ENCODE measurements around the gene SLC25A13. TPM values are rescaled to one million over a fixed set of nuclear protein-coding genes. Genes with fewer than 3 reads are reported as not detected.

The SLC25A13 gene
- total and polyA plus RNA-seq, 9 of the 15 experiments (the other 6 are each of a cell fraction or from before 2014, with no cell fraction given) = 21.4 to 80.2 (median 58.7) TPM

GRCh38 chr7:96100737-96101136 is 221.2 kb downstream of the SLC25A13 start:
- Histone ChIP-seq H3K4me3 (no peak overlapping the region), H3K9ac (ENCODE audit: insufficient read depth in 1 of 2, low read depth in 2 of 2, low read length in 2 of 2) (no peak overlapping the region), H3K27ac (ENCODE audit: extremely low read depth, low read depth, low read length) (no peak overlapping the region), H4K20me1 (replicated peaks; ENCODE audit: control insufficient read depth, insufficient read depth, low read length) (no peaks in the 10 kb centered on the region), H3K27me3 (ENCODE audit: control insufficient read depth in 2 of 2, insufficient read depth in 2 of 2, low read length in 2 of 2) (no peaks in the 10 kb centered on the region; a peak in 1 of 5 replicates), H3K4me2 (ENCODE audit: insufficient read depth, low read length) (no peak overlapping the region), H3K36me3 (ENCODE audit: control insufficient read depth, insufficient read depth, low read length) (no peaks in the 10 kb centered on the region), H3K79me2 (ENCODE audit: control insufficient read depth, insufficient read depth, low read length) (no peaks in the 10 kb centered on the region), H3K9me3 (replicated peaks; ENCODE audit: control insufficient read depth, insufficient read depth, low read depth, low read length) (no peaks in the 10 kb centered on the region), H3K9me1 (ENCODE audit: control insufficient read depth, insufficient read depth, low read length) (no peaks in the 10 kb centered on the region), H3K4me1 (replicated peaks in 1 of 2; ENCODE audit: control insufficient read depth in 2 of 2, insufficient read depth in 2 of 2, low read length in 2 of 2) (no peaks in the 10 kb centered on the region), H2AFZ (ENCODE audit: low read depth, low read length) (no peak overlapping the region)
- no peak for TF ChIP-seq ZC3H8 (IDR thresholded peaks at IDR 0.05)
- no peak for DNase-seq (ENCODE audit: extremely low read depth in 1 of 4, low spot score in 3 of 4)
- intact Hi-C loops (cut with micrococcal nuclease) = no loop called here
- POLR2A ChIA-PET = no interaction called here
- no TSS peak for BruUV-seq (replicated peaks)
- in situ Hi-C loops (cut with MboI) = no loop called here
- FAIRE-seq = no peak
- CTCF ChIA-PET (ENCODE audit: low intra/inter-chr PET ratio) = no interaction called here
- 8% methylated on average over 1 of the region's 1 CpG for WGBS (ENCODE audit: insufficient coverage, low coverage, missing lambda C conversion rate)
- ATAC-seq = no peak

DNA sequence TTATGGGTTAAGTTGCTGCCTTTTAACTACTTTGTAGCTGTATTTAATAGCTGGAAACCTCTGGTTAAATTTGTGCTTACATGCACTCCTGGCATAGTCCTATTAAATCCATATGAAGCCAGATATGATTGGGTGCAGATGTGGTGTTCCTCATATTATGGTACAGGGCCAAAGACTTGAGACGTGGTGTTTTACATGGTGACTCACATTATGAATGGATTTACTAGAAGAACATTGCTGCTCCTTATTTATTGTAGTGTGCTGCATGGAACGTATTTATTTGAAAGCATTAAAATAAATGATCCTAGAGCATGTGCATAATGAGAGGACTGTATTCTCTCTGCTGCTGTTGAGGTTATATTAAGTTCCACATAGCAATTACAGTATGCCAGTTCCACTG is 224.1 kb downstream of the SLC25A13 start:
- no peak overlapping the region for H3K9ac ChIP-seq (ENCODE audit: insufficient read depth in 1 of 2, low read depth in 2 of 2, low read length in 2 of 2)
- in situ Hi-C loops (cut with MboI) = no loop called here

More for the DNA sequence above, 224.1 kb downstream of the SLC25A13 start:
- TF ChIP-seq SMARCA4 (IDR thresholded peaks at IDR 0.05) (no peak), BCLAF1 (IDR thresholded peaks at IDR 0.05; ENCODE audit: borderline replicate concordance in 1 of 2, control insufficient read depth in 1 of 2, low read depth in 2 of 2, low read length in 1 of 2) (no peak), ZNF24 (IDR thresholded peaks at IDR 0.05) (no peak), HDAC8 (tag; IDR thresholded peaks at IDR 0.05) (no peak), NEUROD1 (IDR thresholded peaks at IDR 0.05; ENCODE audit: borderline replicate concordance, low read depth, low read length, partially characterized antibody) (no peak), ZZZ3 (IDR thresholded peaks at IDR 0.05) (no peak), FOXA1 (IDR thresholded peaks at IDR 0.05; ENCODE audit: borderline replicate concordance) (no peak), NCOA6 (IDR thresholded peaks at IDR 0.05) (no peak)
- TF ChIP-seq, protein P1, sequence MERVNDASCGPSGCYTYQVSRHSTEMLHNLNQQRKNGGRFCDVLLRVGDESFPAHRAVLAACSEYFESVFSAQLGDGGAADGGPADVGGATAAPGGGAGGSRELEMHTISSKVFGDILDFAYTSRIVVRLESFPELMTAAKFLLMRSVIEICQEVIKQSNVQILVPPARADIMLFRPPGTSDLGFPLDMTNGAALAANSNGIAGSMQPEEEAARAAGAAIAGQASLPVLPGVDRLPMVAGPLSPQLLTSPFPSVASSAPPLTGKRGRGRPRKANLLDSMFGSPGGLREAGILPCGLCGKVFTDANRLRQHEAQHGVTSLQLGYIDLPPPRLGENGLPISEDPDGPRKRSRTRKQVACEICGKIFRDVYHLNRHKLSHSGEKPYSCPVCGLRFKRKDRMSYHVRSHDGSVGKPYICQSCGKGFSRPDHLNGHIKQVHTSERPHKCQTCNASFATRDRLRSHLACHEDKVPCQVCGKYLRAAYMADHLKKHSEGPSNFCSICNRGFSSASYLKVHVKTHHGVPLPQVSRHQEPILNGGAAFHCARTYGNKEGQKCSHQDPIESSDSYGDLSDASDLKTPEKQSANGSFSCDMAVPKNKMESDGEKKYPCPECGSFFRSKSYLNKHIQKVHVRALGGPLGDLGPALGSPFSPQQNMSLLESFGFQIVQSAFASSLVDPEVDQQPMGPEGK (CRISPR knock-in tag; IDR thresholded peaks at IDR 0.05; ENCODE audit: borderline replicate concordance) = no peak
- Histone ChIP-seq H3K9me1 (ENCODE audit: control insufficient read depth, insufficient read depth, low read length) (no peaks in the 10 kb centered on the region), H3K27ac (ENCODE audit: extremely low read depth, low read depth, low read length) (no peak overlapping the region), H3K4me3 (no peak overlapping the region), H3K36me3 (ENCODE audit: control insufficient read depth, insufficient read depth, low read length) (no peaks in the 10 kb centered on the region), H3K9me3 (replicated peaks; ENCODE audit: control insufficient read depth, insufficient read depth, low read depth, low read length) (no peaks in the 10 kb centered on the region), H3K79me2 (ENCODE audit: control insufficient read depth, insufficient read depth, low read length) (no peaks in the 10 kb centered on the region), H2AFZ (ENCODE audit: low read depth, low read length) (no peak overlapping the region), H4K20me1 (replicated peaks; ENCODE audit: control insufficient read depth, insufficient read depth, low read length) (no peaks in the 10 kb centered on the region), H3K27me3 (ENCODE audit: control insufficient read depth in 2 of 2, insufficient read depth in 2 of 2, low read length in 2 of 2) (no peaks in the 10 kb centered on the region; a peak in 1 of 5 replicates), H3K4me2 (ENCODE audit: insufficient read depth, low read length) (no peak overlapping the region), H3K4me1 (replicated peaks in 1 of 2; ENCODE audit: control insufficient read depth in 2 of 2, insufficient read depth in 2 of 2, low read length in 2 of 2) (no peaks in the 10 kb centered on the region)
- ATAC-seq = no peak
- POLR2A ChIA-PET = interaction anchor here (1.2 kb wide), 1 partner anchor 20 kb away, joined by 3 read pairs; no protein-coding TSS in a partner anchor
- BruUV-seq (replicated peaks) = no TSS peak
- no peak for DNase-seq (ENCODE audit: extremely low read depth in 1 of 4, low spot score in 3 of 4)
- intact Hi-C loops (cut with micrococcal nuclease) = no loop called here
- no peak for FAIRE-seq
- CTCF ChIA-PET (ENCODE audit: low intra/inter-chr PET ratio) = no interaction called here
- WGBS (ENCODE audit: insufficient coverage, low coverage, missing lambda C conversion rate) = 0% methylated on average over 2 of the region's 2 CpGs

Measured in K562 (cell line).